Neural progenitor cell (in vitro differentiated cells): ENCODE data around the gene UNC5B. TPM values are rescaled to one million over a fixed set of nuclear protein-coding genes. Genes with fewer than 3 reads are reported as not detected.

Source experiments
- DNase-seq: peaks from one replicate; pipeline ENCODE4 v3.0.0-alpha.2; 2016; ENCODE audit warnings: low spot score
- H2AFZ ChIP-seq: fragments of 200-600 bp; sonication (generic); replicated peaks from 2 replicates; pipeline ENCODE4 v1.6.1; 2016; ENCODE audit warnings: antibody characterized with exemption
- H3F3A ChIP-seq: fragments of 200-600 bp; sonication (generic); 2 replicates; pipeline ENCODE4 v1.6.1; 2016; ENCODE audit warnings: antibody characterized with exemption, low read depth
- H3K27ac ChIP-seq: fragments of 200-600 bp; sonication (generic); 2 replicates; pipeline ENCODE4 v1.5.1; 2016; ENCODE audit warnings: mild to moderate bottlenecking
- H3K27me3 ChIP-seq: fragments of 200-600 bp; sonication (generic); 2 replicates; pipeline ENCODE4 v1.6.1; 2016; ENCODE audit warnings: mild to moderate bottlenecking, moderate library complexity
- H3K36me3 ChIP-seq: fragments of 200-600 bp; sonication (generic); 2 replicates; pipeline ENCODE4 v1.5.1; 2016
- H3K4me1 ChIP-seq: fragments of 200-600 bp; sonication (generic); 2 replicates; pipeline ENCODE4 v1.6.1; 2016; ENCODE audit warnings: mixed run types
- H3K4me2 ChIP-seq: fragments of 200-600 bp; sonication (generic); 2 replicates; pipeline ENCODE4 v1.6.1; 2016
- H3K4me3 ChIP-seq: fragments of 200-600 bp; sonication (generic); 2 replicates; pipeline ENCODE4 v1.5.1; 2016
- H3K79me2 ChIP-seq: fragments of 200-600 bp; sonication (generic); 2 replicates; pipeline ENCODE4 v1.6.1; 2016; ENCODE audit warnings: low read depth
- H3K9ac ChIP-seq: fragments of 200-600 bp; sonication (generic); 2 replicates; pipeline ENCODE4 v1.6.1; 2016
- H3K9me3 ChIP-seq: fragments of 200-600 bp; sonication (generic); 2 replicates; pipeline ENCODE4 v1.5.1; 2016; ENCODE audit warnings: low read depth
- H4K20me1 ChIP-seq: fragments of 200-600 bp; sonication (generic); 2 replicates; pipeline ENCODE4 v1.6.1; 2016; ENCODE audit warnings: low read depth
- H3K27ac Mint-ChIP-seq: 3 replicates; pipeline ENCODE4 v1.8.0; 2021; ENCODE audit warnings: mixed read lengths
- H3K27me3 Mint-ChIP-seq: 2 replicates; pipeline ENCODE4 v1.8.0; 2022; ENCODE audit warnings: low read depth, mild to moderate bottlenecking, inconsistent platforms, moderate library complexity, mixed read lengths; ENCODE audit not compliant: insufficient read depth
- H3K36me3 Mint-ChIP-seq: 3 replicates; pipeline ENCODE4 v1.8.0; 2021; ENCODE audit warnings: mixed read lengths
- H3K4me1 Mint-ChIP-seq: 3 replicates; pipeline ENCODE4 v1.8.0; 2021; ENCODE audit warnings: mixed read lengths
- H3K4me3 Mint-ChIP-seq: 3 replicates; pipeline ENCODE4 v1.8.0; 2021; ENCODE audit warnings: mild to moderate bottlenecking, moderate library complexity, mixed read lengths
- H3K9me3 Mint-ChIP-seq: 3 replicates; pipeline ENCODE4 v1.8.0; 2020; ENCODE audit warnings: mixed read lengths
- CTCF ChIP-seq: fragments of 200-600 bp; sonication (generic); IDR thresholded peaks from 2 replicates; pipeline ENCODE4 v1.5.1; 2017; ENCODE audit warnings: antibody characterized with exemption, mild to moderate bottlenecking
- EZH2 ChIP-seq: fragments of 200-600 bp; sonication (generic); IDR thresholded peaks from 2 replicates; pipeline ENCODE4 v1.6.1; 2017; ENCODE audit warnings: antibody characterized with exemption, mild to moderate bottlenecking, moderate library complexity
- EZH2phosphoT487 ChIP-seq: fragments of 200-600 bp; sonication (generic); IDR thresholded peaks from 2 replicates; pipeline ENCODE4 v1.6.1; 2017; ENCODE audit warnings: antibody characterized with exemption
- total RNA-seq: library from RNA; depleted of rRNA; stranded (reverse); fragments of >200 nt; gene quantifications from 2 replicates; pipeline ENCODE4 v1.2.3, GENCODE V29; 2015; ENCODE audit warnings: low replicate concordance

Gene UNC5B
- total RNA-seq, 1 donor from 2014 or later = 3.3 TPM

GRCh38 chr10:71248210-71248609 is 35.8 kb downstream of the UNC5B start:
- peak overlapping the region; percentile 58 for H3K27ac Mint-ChIP-seq
- H3K9me3 ChIP-seq = no peaks in the 10 kb centered on the region
- peaks cover 4% of the 10 kb centered on the region for H3K27me3 Mint-ChIP-seq
- H3K4me1 ChIP-seq = peaks cover 42% of the 10 kb centered on the region
- DNase-seq = no peak
- H3K4me2 ChIP-seq = no peak overlapping the region
- no peak overlapping the region for H2AFZ ChIP-seq
- no peaks in the 10 kb centered on the region for H3K79me2 ChIP-seq
- H3K36me3 Mint-ChIP-seq = no peaks in the 10 kb centered on the region
- no peak overlapping the region for H3K4me3 ChIP-seq
- no peak overlapping the region for H3K4me3 Mint-ChIP-seq
- no peaks in the 10 kb centered on the region for H3K9me3 Mint-ChIP-seq
- no peaks in the 10 kb centered on the region for H3K27me3 ChIP-seq
- H3K27ac ChIP-seq = no peak overlapping the region
- H4K20me1 ChIP-seq = no peaks in the 10 kb centered on the region
- TF ChIP-seq EZH2phosphoT487 (no peak), CTCF (no peak), EZH2 (no peak)
- no peaks in the 10 kb centered on the region for H3K36me3 ChIP-seq
- no peaks in the 10 kb centered on the region for H3F3A ChIP-seq
- H3K9ac ChIP-seq = no peak overlapping the region
- peaks cover 44% of the 10 kb centered on the region for H3K4me1 Mint-ChIP-seq

- Histone ChIP-seq H3K4me1 (peaks cover 53% of the 10 kb centered on the region), H3K9ac (no peak overlapping the region)
- peaks cover 1% of the 10 kb centered on the region for H3K27me3 Mint-ChIP-seq
These were observed 37.6 kb downstream of the UNC5B start for GRCh38 chr10:71249996-71250395.

GRCh38 chr10:71250405-71250804 is 38.0 kb downstream of the UNC5B start:
- peaks cover 53% of the 10 kb centered on the region for H3K4me1 ChIP-seq
- TF ChIP-seq CTCF (no peak), EZH2 (no peak), EZH2phosphoT487 (no peak)
- H3K4me3 Mint-ChIP-seq = no peak overlapping the region
- no peaks in the 10 kb centered on the region for H3K9me3 Mint-ChIP-seq
- no peak overlapping the region for H3K27ac ChIP-seq
- no peak for DNase-seq
- no peaks in the 10 kb centered on the region for H3K36me3 ChIP-seq
- no peaks in the 10 kb centered on the region for H3K9me3 ChIP-seq
- no peaks in the 10 kb centered on the region for H4K20me1 ChIP-seq
- no peak overlapping the region for H3K9ac ChIP-seq
- no peak overlapping the region for H3K4me2 ChIP-seq
- H3K27me3 ChIP-seq = no peaks in the 10 kb centered on the region
- no peaks in the 10 kb centered on the region for H3K79me2 ChIP-seq
- no peak overlapping the region for H3K4me3 ChIP-seq
- no peaks in the 10 kb centered on the region for H3K36me3 Mint-ChIP-seq
- H2AFZ ChIP-seq = no peak overlapping the region
- peak overlapping the region; percentile 53 for H3K27ac Mint-ChIP-seq
- H3K4me1 Mint-ChIP-seq = peaks cover 46% of the 10 kb centered on the region
- no peaks in the 10 kb centered on the region for H3K27me3 Mint-ChIP-seq
- peaks cover 16% of the 10 kb centered on the region for H3F3A ChIP-seq

More at GRCh38 chr10:71249996-71250395, 37.6 kb downstream of the UNC5B start:
- Mint-ChIP-seq H3K27ac (peak overlapping the region; percentile 53), H3K36me3 (no peaks in the 10 kb centered on the region), H3K4me3 (no peak overlapping the region), H3K4me1 (peaks cover 46% of the 10 kb centered on the region), H3K9me3 (no peaks in the 10 kb centered on the region)
- Histone ChIP-seq H3K4me2 (no peak overlapping the region), H3K9me3 (no peaks in the 10 kb centered on the region), H3K27ac (no peak overlapping the region), H2AFZ (no peak overlapping the region), H3K27me3 (no peaks in the 10 kb centered on the region), H3K79me2 (no peaks in the 10 kb centered on the region), H3F3A (peaks cover 12% of the 10 kb centered on the region), H3K4me3 (no peak overlapping the region), H4K20me1 (no peaks in the 10 kb centered on the region), H3K36me3 (no peaks in the 10 kb centered on the region)
- TF ChIP-seq EZH2 (no peak), CTCF (no peak), EZH2phosphoT487 (no peak)
- no peak for DNase-seq
